ENCODE results near the gene TAS2R60.
"Not testable (repeated sequence)": the region's sequence is repeated elsewhere in the genome, so short reads cannot be mapped to it uniquely, and the experiment has no call there.

Gene TAS2R60

DNA sequence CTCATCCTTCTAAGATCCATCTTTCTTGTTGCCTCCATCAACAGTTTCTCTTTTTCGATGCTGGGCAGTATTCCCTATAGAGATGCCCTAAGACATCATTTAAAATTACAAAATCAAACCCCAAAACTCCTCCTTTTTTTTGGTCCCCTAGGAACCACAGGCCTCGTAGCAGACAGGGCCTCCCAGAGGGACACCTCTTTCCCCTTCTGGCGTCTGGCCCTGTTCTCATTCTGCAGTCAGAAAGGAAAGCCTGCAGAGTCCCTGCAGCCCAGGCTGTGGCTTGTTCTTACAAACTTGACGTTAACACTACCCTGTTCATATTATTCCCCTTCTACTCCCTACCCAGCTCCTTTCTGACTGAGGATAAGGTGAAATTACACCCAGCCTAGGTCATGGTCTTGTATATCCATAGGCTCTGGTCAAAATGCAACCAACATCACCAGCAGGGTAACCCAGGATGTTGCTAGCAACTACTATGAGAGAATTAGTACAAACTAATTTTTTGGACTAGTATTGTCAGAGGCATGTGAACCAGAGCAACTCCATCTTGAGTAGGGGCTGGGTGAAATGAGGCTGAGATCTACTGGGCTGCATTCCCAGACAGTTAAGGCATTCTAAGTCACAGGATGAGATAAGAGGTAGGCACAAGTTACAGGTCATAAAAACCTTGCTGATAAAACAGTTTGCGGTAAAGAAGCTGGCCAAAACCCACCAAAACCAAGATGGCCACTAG lies 31.1 kb upstream of the TAS2R60 start:
- DNase-seq = no peak

DNA sequence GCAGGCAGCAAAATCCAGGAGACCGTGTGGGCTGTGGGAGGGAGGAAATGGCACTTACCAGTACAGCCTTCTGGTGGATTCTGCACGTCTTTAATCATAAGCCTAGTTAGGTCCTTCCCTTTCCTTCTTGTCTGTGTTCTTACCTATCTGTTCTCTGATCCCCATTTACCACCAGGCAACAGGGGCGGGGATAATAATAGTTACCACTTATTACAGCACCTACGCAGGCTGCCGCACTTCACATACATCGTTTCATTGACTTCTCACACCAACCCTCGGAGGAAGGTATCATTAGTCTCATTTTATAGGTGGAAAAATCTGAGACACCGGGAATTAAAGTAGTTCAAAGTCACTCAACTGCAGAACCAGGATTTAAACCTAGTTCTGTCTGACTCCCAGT lies 30.1 kb upstream of the TAS2R60 start:
- DNase-seq = no peak

DNA sequence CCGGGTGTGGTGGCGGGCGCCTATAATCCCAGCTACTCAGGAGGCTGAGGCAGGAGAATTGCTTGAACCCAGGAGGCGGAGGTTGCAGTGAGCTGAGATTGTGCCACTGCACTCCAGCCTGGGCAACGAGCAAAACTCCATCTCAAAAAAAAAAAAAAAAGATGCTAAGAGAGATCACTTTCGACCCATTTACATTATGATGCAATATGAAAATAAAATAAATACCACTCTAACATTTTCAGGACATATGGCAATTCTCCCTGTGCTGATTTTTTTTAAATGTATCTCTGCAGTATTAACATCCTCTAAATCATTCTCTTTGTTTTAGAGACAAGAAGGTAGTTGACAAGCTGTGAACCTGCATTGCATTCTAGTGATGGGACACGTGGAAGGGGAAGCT lies 28.0 kb upstream of the TAS2R60 start:
- DNase-seq = not testable (repeated sequence)

DNA sequence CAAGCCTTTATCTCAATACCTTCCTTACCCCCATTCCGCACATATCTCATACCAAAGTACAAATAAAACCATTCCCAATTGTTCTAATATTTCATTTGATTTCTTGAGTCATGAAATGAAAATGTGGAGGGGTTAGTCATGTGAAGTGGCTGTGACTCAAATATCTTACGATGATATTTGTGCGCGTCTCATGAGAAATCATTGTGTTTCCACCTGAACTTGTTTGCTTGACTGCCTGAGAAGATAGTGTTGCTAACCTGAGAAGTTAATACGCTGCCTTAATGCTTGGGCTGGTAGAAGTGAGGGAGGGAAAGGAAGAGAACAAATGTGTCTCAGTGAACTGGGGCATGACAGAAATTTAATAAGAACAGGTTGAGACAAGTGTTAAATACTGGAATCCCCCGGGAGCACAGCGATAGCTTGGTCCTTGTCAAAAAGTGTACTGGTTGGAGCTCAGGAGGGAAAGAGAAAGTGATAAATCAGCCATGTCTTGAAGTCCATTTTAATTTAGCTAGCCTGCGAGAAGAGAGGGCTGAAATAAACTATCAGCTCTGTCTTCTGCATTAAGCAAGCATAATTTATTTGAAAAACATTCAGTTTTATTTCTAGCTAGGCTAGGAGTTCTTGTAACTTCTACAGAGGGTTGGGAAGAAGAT lies 27.4 kb upstream of the TAS2R60 start:
- DNase-seq = no peak

DNA sequence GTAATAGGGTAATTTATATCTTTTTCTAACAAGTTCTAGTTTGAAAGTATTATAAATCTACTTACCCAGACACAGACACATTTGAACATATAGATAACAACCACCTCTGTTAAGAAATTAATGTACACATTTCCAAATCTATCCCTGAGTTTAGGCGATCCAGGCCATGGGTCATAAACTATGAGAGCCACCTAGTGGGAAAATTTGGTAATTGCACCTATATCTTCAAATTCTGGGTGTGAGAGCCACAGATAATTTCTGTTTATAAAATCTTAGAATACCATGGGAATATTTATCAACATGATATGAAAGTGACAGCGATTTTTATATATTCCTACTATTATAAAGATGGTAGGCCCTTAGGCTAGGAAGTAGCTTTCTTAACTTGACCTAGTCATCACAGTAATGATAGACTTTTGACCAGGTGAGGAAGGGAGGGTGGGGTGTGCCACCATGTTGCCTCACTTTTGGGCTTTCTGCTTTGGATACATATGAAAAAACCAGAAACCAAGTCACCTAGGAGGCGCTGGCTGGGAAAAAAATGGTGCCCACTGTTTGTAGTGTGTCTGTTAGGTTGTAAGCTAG lies 26.6 kb upstream of the TAS2R60 start:
- no peak for DNase-seq

DNA sequence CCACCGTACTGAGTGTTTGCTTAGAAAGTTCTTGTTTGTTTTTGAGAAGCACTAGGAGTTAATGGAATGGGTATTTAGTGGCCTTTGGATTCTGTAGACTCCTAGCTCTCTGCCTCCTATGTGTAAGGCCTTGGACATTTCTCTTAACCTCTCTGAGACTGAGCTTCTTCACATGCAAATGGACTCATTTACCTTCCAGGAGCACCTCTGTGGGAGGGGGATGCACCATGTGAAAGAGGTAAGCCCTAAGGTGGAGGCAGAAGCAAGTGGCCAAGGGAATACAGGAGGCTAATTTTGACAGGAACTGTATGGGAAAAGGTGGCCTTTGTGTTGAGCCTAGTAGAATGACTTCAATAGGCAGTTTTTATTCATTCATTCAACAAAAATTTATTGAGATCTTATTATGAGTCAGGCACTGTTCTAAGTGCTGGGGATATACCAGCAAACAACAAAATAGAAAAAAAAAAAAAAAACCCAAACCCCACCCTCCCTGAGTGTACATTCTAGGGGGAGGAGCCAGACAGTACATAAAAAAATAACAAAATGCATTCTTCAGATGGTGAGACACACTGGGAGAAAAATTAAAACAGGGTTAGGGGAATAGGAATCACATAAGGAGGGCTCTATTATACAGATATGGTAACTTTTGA lies 25.4 kb upstream of the TAS2R60 start:
- DNase-seq = no peak

DNA sequence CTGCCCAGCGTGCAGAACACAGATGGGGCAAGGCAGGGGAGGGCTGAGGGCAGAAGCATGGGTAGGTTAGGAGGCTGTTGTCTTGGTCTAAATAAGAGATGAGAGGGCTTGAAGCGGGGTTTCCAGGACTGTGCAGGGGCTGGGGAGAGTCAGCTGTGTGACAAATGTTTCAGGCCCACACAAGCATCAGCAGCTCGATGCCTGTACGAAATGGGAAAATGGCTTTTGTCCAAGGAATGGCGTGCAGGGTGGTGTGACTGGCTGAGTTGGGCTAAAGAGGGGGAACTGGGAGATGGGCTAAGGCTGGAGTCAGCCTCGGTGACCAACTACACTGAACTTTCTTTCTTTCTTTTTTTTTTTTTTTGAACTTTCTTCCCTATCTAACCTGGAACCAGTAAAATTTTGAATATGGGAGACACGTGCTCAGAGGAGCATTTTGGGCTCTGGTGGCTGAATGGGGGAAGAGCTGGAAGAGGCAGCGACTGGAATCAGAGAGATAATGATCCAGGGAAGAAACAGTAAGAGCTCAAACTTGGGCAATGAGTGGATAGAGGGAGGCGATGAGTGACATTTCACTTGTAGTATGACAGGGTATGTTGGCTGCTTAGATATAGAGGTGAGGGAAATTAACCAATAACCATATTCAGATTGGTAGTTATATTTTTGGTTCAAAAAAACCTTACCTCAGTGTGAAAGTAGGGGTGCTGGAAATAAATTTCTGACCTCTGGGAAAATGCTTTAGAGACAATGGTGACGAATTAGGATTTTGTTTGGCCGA lies 24.4 kb upstream of the TAS2R60 start:
- no peak for DNase-seq

DNA sequence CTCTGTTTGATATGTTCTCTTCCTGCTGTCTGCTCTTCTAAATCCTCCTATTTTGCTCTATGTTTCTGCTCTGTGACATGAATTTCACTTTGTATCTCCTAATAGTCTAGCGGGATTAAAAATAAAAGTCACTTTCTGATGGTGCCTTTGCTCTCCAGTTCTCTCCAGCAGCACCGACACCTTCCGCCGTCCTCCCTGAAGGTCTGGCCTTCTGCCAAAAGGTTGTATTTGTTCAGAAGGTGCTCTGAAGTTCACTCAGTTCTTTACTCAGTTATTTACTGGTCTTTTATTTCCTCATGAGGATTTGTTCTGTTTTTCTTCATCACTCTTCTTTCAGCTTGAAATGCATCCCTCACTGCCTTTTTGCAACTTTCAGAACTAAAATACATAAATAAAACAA lies 23.4 kb upstream of the TAS2R60 start:
- DNase-seq = no peak

DNA sequence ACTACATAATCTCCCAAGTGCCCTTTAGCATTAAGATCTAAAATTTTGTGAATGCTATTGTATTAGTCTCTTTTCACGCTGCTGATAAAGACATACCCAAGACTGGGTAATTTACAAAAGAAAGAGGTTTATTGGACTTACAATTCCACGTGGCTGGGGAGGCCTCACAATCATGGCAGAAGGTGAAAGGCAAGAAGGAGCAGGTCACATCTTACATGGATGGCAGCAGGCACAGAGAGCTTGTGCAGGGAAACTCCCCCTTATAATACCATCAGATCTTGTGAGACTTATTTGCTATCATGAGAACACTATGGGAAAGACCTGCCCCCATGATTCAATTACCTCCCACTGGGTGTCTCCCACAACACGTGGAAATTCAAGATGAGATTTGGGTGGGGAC lies 22.6 kb upstream of the TAS2R60 start:
- DNase-seq = not testable (repeated sequence)

DNA sequence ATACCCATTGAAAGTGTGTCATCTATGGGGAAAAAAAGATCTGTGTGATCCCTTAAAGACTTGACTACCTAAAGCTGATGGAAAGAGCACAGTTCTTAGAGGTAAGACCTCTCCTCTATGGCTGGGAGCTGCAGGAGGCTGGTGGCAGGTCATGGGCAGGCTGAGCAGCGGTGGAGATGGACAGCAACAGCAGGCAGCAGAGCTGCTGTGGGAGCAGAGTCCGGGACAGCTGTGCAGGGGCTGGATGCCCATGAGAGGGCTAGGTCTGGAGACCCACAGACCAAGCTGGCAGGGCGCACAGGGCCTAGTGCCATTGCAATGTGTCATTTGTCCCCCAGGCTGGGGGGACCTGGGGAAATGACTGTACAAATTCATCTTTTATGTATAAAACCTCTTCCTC lies 21.2 kb upstream of the TAS2R60 start:
- no peak for DNase-seq

DNA sequence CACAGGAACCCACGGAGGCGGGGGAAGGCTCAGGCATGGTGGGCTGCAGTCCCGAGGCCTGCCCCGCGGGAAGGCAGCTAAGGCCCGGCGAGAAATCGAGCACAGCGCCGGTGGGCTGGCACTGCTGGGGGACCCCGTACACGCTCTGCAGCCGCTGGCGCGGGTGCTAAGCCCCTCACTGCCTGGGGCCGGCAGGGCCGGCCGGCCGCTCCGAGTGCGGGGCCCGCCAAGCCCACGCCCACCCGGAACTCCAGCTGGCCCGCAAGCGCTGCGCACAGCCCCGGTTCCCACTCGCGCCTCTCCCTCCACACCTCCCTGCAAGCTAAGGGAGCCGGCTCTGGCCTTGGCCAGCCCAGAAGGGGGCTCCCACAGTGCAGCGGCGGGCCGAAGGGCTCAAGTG lies 18.8 kb upstream of the TAS2R60 start:
- not testable (repeated sequence) for DNase-seq

DNA sequence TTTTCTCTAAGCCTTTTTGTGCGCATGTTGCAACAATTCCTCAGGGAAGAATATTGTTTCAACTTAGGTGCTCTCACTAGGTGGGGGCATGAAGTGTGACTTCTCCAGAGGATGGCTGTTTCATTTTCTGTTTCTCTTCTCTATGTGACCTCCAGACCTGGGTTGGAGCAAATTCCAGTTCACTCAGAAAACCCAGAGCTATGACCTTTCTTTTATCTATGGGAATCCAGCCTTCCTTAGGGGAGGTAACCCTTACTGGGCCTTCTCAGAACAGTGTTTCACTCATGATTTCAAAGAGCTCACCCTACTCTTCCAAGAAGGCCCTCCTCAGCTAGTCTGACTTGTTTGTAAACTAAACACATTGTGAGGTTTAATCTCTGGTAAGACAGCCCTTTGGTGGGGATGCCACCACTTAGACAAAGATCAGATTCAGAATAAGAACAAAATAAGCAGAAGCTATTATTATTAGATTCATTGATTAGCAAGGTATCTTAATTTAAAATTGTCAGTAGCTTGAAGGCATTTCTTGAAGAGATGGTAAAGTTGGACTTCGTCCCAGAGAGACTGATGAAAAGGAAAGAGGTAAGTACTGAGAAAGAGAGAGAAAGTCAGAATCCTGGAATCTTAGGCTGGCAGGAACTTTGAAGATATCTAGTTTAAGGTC lies 16.6 kb upstream of the TAS2R60 start:
- no peak for DNase-seq

DNA sequence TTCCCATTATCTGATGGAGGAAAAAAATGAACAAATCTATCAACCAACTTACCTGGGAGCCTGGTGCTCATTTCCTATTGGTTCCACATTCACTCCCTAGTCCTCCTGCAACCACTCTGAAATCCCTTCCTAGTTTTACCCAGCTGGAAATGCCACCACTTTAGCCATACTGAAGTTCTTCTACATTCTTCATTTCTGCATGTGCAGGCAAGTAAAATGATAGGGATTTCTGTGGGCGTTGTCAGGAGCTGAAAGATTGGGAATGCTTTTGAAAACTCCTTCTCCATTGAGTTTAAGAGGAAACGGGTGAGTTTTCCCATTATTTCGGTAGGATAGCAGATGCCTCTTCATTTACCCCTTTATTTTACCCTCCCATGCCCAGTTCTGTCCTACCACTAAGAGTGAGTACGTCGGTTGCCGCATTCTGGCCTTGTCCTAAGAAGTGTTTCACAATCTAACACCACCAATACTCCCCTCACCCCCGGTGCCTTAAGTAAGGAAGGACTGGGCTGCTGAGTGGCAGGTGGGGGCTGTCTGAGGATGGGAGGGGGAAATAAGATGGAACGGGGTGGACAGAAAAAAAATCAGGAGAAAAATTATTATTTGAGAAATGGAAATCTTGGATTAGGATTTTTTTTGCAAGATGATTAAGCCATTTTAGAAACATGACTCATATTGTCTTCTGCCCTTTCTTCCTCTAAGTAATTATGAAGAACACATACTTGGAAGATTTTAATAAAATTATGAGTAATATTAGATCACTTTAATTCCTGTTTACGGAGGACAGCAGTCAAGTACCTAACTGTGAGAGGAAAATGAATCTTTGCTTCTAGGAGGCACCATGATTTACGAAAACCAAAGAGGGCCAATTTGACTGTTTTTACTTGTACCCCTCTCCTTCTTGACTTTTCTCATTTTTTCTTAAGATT lies 13.2 kb upstream of the TAS2R60 start:
- DNase-seq = no peak

DNA sequence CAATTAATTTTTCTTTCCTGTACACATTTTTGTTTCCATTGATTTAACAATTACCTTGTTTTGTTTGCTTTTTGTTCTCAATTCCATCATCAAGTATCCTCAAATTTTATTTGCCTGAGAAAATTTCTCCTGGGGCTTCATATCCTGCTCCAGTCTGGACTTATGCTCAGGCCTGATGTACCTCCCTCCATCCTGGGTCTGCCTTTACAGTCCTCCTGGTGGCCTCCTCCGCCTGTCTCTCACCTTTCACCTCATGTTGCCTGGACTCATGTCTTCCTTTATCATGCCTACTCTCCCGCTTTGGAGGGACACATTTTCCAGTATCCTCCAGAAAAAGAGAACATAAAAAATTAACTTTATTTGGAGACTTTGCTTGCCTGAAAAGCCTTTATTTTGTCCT lies 12.1 kb upstream of the TAS2R60 start:
- DNase-seq = no peak

DNA sequence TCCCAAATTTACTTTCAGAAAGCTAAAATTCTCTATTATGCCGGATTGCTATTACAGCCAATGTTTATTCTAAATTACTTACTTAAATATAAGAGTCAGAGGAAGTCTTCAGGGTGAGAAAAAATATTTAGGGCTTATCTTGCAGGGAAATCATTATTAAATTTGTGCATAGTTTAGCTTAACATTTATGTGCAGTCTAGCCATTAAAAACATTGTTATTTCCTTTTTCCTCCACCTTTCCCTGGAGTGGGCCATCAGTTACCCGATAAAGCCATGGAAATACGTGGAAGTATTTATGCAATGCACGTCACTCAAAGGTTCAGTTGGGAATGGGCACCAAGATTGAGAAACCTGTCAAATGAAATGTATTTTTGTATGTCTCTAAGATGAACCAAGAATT lies 9.5 kb upstream of the TAS2R60 start:
- no peak for DNase-seq

DNA sequence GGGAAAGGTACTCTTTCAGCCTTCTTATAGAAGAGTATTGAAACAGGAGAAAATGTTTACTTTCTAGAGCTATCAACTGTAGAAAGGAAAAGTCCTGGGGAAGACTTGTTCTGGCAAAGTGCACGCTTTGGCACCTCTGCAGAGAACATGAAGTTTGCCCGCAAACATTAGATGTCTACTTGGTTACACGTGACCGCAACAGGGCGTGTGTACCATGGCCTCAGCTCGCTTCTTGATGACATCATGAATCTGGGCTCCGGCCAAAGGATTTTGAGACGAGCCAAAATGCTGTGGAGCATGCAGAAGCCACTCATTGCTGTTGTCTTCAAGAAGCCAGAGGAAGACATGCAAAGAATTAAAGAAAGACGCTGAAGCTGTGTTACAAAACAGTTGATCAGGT lies 8.6 kb upstream of the TAS2R60 start:
- no peak for DNase-seq

DNA sequence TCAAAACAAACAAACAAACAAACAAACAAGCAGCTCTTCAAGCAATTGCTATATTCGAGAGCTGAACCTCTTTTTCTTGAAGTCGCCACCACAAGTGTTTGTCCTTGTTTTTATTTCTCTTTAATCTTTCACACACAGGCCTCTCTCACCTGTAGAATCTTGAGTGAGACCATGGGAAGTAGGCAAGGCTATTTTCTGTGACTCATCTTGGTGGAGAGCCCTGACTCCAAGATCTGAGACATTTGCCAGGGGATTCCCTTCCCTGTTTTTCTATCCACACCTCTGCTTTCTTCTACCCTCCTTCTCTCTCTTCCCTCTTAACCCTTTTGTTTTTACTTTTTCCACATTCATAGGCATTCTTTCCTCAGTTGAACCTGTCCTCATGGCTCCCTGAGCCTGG lies 8.0 kb upstream of the TAS2R60 start:
- DNase-seq = no peak

DNA sequence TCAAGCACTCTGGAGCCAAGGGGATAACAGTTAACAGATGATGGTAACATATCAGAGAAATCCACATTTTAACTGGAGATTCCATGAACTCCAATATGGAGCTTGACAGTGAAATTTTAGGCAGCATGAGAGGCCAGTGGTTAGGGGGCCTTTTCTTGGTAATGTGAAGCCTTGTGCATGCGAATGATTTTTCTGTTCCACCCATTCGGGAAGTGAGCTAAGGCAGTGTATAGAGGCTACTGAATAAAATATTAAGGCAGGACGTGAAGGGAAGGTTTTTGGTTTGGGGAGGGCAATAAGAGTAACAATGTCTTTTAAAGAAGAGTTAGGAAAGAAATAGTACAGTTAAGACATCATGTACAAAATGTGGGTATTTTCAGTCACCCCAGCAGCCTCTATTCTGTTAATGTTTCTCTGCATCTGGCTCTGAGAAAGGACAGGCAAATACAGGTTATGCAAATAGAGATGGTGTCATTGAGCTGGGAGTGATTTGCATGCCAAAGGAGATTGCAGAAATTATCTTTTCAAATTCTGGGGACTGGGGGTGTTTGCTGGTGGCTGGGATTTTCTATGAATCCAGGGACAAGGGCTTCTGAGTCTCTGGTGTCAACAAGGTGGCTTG lies 6.8 kb upstream of the TAS2R60 start:
- no peak for DNase-seq

DNA sequence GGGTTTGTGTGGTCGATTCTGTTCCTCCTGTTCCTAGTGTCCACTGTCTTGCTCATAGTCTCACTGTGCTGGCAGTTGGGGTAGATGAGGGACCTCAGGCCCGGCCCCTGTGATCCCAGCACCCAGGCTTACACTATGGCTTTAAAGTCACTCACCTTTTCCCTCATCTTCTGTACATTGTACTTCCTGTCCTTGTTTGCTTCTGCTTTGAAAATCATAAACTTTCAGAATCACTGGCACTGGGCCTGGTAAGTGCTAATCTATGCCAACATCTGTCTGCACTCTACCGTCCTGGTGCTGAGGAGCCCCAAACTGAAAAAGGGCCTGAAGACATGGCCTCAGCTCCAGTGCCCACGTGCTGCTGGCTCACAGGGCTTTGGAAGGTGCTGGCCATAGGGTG lies 5.7 kb upstream of the TAS2R60 start:
- no peak for DNase-seq

DNA sequence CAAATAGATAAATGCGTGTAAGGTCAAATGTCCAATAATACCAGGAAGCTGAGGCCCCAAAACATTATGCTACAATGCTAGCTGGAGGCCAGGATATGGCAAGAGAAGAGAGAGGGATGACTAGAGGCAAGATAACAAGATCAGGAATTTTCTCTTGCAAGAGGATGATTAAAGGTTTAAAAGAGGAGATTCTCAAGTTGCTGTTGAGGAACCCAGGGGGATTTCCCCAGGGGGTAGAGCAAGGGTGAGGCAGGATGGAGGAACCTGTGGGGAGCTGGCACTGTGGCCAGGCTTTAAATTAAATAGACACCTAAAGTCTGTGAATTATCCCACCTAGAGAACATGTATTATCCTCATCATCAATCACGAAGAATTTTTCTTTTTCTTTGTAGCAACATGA lies 3.4 kb upstream of the TAS2R60 start:
- DNase-seq = no peak
